Nephron (organoid): ENCODE results near the gene UBTF.

Source experiments
- H3K27ac Mint-ChIP-seq, 3 experiments: 2 replicates each; pipeline ENCODE4 v1.8.0; 2020; ENCODE audit warnings: mixed read lengths in 3 of 3, mild to moderate bottlenecking in 2 of 3, moderate library complexity in 1 of 3
- H3K27me3 Mint-ChIP-seq: 2 replicates; pipeline ENCODE4 v1.8.0; 2021; ENCODE audit warnings: low read depth, mild to moderate bottlenecking, moderate library complexity, mixed read lengths
- H3K36me3 Mint-ChIP-seq: 2 replicates; pipeline ENCODE4 v1.8.0; 2020; ENCODE audit warnings: low read depth, mixed read lengths
- H3K4me1 Mint-ChIP-seq: 2 replicates; pipeline ENCODE4 v1.8.0; 2020; ENCODE audit warnings: mixed read lengths
- H3K4me3 Mint-ChIP-seq, 3 experiments: 2 replicates each; pipeline ENCODE4 v1.8.0; 2020; ENCODE audit warnings: mild to moderate bottlenecking in 3 of 3, mixed read lengths in 3 of 3, moderate library complexity in 2 of 3
- H3K9me3 Mint-ChIP-seq: 2 replicates; pipeline ENCODE4 v1.8.0; 2020; ENCODE audit warnings: mixed read lengths
- CTCF ChIP-seq, 3 experiments: fragments of 200-600 bp; sonication (generic); IDR thresholded peaks; one replicate each; pipeline ENCODE4 v1.5.0; 2021; ENCODE audit warnings: antibody characterized with exemption in 3 of 3; ENCODE audit not compliant: unreplicated experiment in 3 of 3

Gene UBTF

GRCh38 chr17:44187131-44187899 is 32.2 kb downstream of the UBTF start:
- TF ChIP-seq CTCF (IDR thresholded peaks at IDR 0.05; ENCODE audit: unreplicated experiment in 3 of 3), result no peak
- H3K4me3 Mint-ChIP-seq, result peak overlapping the region; percentile 92 to 96 (median 93)
- H3K36me3 Mint-ChIP-seq, result peaks cover 23% of the 10 kb centered on the region
- peaks cover 48% of the 10 kb centered on the region for H3K4me1 Mint-ChIP-seq
- no peaks in the 10 kb centered on the region for H3K9me3 Mint-ChIP-seq
- no peaks in the 10 kb centered on the region for H3K27me3 Mint-ChIP-seq
- H3K27ac Mint-ChIP-seq, result peak overlapping the region; percentile 95 to 99 (median 98)

GRCh38 chr17:44186307-44187130 is 33.0 kb downstream of the UBTF start, which contains the start of gene TMUB2:
TMUB2 (plus strand) TSS chr17:44186972; CDS start chr17:44187709, 737 bp downstream.
- Mint-ChIP-seq H3K4me1 (peaks cover 51% of the 10 kb centered on the region), H3K27ac (peak within 1 kb of the TSS; percentile 95 to 99 (median 98)), H3K4me3 (peak within 1 kb of the TSS; percentile 92 to 96 (median 93)), H3K9me3 (peaks cover 3% of the 10 kb centered on the region), H3K36me3 (peaks cover 29% of the 10 kb centered on the region), H3K27me3 (no peaks in the 10 kb centered on the region)
- TF ChIP-seq CTCF (IDR thresholded peaks at IDR 0.05; ENCODE audit: unreplicated experiment in 3 of 3), result no peak

- TF ChIP-seq CTCF (IDR thresholded peaks at IDR 0.05; ENCODE audit: unreplicated experiment in 3 of 3), result no peak
- peaks cover 3% of the 10 kb centered on the region for H3K9me3 Mint-ChIP-seq
- H3K4me1 Mint-ChIP-seq, result peaks cover 36% of the 10 kb centered on the region
- no peaks in the 10 kb centered on the region for H3K27me3 Mint-ChIP-seq
- peak overlapping the region; percentile 44 to 63 (median 57) for H3K4me3 Mint-ChIP-seq
- no peak overlapping the region for H3K27ac Mint-ChIP-seq
- peaks cover 18% of the 10 kb centered on the region for H3K36me3 Mint-ChIP-seq
These were observed 35.2 kb downstream of the UBTF start for GRCh38 chr17:44184212-44184810.

GRCh38 chr17:44183024-44183423 is 36.5 kb downstream of the UBTF start:
- no peaks in the 10 kb centered on the region for H3K27me3 Mint-ChIP-seq
- peak overlapping the region in 2 of 3 experiments; percentile 43 to 64 for H3K4me3 Mint-ChIP-seq
- peak overlapping the region in 2 of 3 experiments; percentile 78 to 79 for H3K27ac Mint-ChIP-seq
- peaks cover 25% of the 10 kb centered on the region for H3K4me1 Mint-ChIP-seq
- H3K9me3 Mint-ChIP-seq, result peaks cover 3% of the 10 kb centered on the region
- peaks cover 24% of the 10 kb centered on the region for H3K36me3 Mint-ChIP-seq
- no peak for TF ChIP-seq CTCF (IDR thresholded peaks at IDR 0.05; ENCODE audit: unreplicated experiment in 3 of 3)

GRCh38 chr17:44178133-44178532 is 41.3 kb downstream of the UBTF start:
- Mint-ChIP-seq H3K36me3 (peaks cover 33% of the 10 kb centered on the region), H3K4me1 (peaks cover 5% of the 10 kb centered on the region), H3K9me3 (peaks cover 3% of the 10 kb centered on the region), H3K27me3 (no peaks in the 10 kb centered on the region), H3K4me3 (no peak overlapping the region), H3K27ac (no peak overlapping the region)
- no peak for TF ChIP-seq CTCF (IDR thresholded peaks at IDR 0.05; ENCODE audit: unreplicated experiment in 3 of 3)
